Stimulated activated CD8-positive, alpha-beta memory T cell treated with anti-CD3 and anti-CD28 coated beads, Interleukin-2, amount 100 ng/mL, for 48 hours (primary cell): ENCODE results near the gene DNAJC5G.

Experiments used
- DNase-seq, 2 donors: peaks; one replicate each; pipeline ENCODE4 v3.0.0-alpha.2; 2020; ENCODE audit warnings: low read depth in 2 of 2

Gene DNAJC5G, protein sequence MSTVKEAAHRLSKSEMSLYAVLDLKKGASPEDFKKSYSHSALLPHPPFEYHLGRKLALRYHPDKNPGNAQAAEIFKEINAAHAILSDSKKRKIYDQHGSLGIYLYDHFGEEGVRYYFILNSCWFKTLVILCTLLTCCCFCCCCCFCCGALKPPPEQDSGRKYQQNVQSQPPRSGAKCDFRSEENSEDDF

DNA sequence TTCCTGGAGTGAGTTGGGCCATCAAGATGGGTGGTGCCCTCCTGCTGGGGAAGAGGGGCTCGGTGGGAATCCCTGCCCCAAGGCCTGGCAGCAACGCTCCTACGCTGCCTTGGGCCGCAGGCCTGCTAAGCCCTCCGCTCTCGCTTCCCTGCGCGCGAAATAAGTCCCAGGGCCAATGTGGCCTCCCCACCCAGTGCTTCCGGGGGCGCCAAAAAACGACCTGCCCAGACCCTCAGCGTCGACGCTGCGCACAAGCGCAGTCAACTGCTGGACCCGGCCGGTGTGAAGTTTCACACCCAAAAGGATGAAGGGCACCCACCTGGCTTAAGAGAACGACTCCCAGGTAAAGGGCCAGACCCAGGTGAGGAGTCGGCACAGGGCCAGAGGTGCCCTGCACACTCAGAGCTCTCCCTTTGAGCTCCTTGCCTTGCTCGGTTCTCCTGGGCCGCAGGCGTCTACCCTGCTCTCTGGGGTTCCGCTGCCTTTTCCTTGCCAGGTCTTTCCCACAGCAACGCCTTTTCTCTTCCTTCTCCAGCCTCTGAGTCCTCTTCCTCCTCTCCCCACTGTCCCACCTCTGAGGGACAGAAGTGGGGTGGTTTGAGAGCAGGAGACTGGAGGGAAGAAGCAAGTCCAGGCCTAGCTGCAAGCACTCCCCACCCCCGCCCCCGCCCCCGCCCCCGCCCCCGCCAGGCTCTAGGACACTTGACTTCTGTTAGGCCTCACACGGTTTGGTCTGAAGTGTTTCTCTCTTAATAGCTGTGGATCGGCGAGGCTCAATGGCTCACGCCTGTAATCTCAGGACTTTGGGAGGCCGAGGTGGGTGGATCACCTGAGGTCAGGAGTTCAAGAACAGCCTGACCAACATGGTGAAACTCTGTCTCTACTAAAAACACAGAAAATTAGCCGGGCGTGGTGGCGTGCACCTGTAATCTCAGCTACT, at the start of gene DNAJC5G:
Gene DNAJC5G (plus strand): TSS at position 223 of the 940 bp plus-strand sequence. CDS start 1,296 bp downstream, outside the sequence.
- no peak for DNase-seq

GRCh38 chr2:27225526-27225925, 49.7 kb upstream of the DNAJC5G start:
- no peak for DNase-seq

- no peak for DNase-seq
Observed at GRCh38 chr2:27227501-27227900, 47.7 kb upstream of the DNAJC5G start.

- no peak for DNase-seq
Observed at GRCh38 chr2:27231921-27232320, 43.3 kb upstream of the DNAJC5G start.

DNA sequence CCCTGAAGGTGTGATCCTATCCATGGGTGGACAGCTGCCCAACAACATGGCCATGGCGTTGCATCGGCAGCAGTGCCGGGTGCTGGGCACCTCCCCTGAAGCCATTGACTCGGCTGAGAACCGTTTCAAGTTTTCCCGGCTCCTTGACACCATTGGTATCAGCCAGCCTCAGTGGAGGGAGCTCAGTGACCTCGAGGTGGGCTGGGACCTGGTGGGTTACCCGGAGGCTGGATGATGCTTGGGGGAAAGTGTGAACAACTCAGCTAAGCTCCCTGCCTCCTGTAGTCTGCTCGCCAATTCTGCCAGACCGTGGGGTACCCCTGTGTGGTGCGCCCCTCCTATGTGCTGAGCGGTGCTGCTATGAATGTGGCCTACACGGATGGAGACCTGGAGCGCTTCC, 41.9 kb upstream of the DNAJC5G start:
- DNase-seq = no peak

DNA sequence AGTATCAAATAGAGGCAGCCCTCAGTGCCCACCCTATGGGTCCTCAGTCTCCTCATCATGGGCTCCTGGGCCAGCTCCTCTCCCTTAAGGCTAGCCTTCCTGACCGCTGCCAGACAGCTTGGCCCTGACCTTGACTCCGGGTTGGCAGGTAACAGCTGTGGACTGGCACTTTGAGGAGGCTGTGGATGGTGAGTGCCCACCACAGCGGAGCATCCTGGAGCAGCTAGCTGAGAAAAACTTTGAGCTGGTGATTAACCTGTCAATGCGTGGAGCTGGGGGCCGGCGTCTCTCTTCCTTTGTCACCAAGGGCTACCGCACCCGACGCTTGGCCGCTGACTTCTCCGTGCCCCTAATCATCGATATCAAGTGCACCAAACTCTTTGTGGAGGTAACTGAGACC, 39.1 kb upstream of the DNAJC5G start:
- no peak for DNase-seq

DNA sequence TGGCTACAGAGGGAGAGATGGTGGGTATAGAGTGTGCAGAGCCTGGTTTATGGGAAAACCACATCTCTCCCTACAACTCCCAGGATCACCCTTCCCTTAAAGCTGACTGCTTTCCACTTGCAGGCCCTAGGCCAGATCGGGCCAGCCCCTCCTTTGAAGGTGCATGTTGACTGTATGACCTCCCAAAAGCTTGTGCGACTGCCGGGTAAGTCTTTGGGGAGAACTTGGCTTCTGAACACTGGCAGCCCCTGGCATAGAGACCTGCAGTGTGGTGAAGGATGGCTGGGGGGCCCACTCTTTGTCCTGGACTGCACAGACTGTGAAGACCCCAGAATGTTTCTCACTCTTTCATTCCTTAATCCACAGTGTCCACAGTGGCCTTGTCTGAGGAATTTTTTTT, 38.6 kb upstream of the DNAJC5G start:
- no peak for DNase-seq

GRCh38 chr2:27237341-27237945, 37.8 kb upstream of the DNAJC5G start:
- DNase-seq = no peak

GRCh38 chr2:27238976-27239375, 36.3 kb upstream of the DNAJC5G start:
- no peak for DNase-seq

- DNase-seq = no peak
Observed at GRCh38 chr2:27240406-27240805, 34.8 kb upstream of the DNAJC5G start.

- no peak for DNase-seq
Observed at GRCh38 chr2:27241761-27242613, 33.2 kb upstream of the DNAJC5G start.

- DNase-seq = no peak
Observed at GRCh38 chr2:27242614-27242951, 32.6 kb upstream of the DNAJC5G start.

DNA sequence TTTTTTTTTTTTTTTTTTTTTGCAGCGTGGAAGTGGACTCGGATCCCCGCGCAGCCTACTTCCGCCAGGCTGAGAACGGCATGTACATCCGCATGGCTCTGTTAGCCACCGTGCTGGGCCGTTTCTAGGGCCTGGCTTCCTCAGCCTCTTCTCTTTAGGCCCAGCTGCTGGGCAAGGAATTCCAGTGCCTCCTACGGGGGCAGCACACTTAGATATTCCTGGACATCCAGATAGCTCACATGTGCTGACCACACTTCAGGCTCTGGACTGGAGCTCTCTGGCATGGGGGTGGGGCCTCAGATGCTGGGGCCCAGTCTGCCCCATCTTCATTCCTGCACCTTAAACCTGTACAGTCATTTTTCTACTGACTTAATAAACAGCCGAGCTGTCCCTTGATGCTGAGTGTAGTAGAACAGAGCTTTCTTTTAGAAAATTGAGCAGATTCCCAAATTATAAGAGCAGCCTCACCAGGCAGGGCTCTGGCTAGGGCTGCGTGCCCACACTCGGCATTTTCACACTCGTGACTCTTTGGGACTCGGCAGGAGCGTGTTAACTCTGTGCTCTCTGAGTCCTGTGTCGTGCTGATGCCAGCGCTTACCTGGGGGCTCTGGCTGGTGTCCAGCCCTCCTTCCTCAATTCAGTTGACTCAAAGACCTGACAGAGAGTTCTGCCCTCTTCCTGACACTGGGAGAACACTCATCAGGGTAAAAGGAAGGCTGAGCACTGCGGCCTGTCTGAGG, 31.7 kb upstream of the DNAJC5G start:
- DNase-seq = no peak

DNA sequence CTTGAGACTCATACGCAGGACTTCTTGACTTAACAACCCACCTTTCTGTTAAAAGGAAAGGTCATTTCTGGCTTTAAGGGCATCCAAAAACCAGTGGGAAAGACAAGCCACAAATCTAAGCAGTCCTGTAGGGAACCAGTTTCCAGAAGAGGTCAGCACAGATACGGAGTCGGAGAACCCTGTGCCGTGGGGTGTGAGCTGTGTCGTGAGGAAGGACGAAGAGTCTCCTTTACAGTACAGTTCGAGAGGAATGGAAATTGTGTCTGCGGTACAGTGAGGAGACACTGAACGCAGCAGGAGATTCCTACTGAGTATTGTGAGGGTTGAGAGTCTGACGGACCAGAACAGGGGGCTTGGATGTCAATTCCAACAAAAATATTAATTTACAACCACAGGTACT, 30.1 kb upstream of the DNAJC5G start:
- no peak for DNase-seq

GRCh38 chr2:27245626-27246025, 29.6 kb upstream of the DNAJC5G start:
- no peak for DNase-seq

DNA sequence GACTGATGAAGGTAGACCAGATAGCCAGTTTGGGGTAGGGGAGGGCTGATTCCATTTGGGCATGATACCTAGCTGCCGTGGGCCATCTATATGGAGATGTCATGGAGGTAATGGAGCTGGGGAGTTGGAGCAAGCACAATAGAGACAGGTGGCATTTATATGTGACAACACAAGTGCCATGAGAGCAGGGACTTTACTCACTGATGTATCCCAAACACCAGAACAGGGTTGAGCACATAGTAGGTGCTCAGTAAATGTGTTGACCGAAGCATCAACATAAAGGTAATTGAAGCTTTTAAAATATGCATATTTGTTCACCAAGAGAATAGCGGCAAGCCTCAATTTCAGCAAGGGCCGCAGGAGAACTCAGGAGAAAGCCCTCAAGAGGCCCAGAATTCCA, 27.3 kb upstream of the DNAJC5G start:
- DNase-seq = no peak

DNA sequence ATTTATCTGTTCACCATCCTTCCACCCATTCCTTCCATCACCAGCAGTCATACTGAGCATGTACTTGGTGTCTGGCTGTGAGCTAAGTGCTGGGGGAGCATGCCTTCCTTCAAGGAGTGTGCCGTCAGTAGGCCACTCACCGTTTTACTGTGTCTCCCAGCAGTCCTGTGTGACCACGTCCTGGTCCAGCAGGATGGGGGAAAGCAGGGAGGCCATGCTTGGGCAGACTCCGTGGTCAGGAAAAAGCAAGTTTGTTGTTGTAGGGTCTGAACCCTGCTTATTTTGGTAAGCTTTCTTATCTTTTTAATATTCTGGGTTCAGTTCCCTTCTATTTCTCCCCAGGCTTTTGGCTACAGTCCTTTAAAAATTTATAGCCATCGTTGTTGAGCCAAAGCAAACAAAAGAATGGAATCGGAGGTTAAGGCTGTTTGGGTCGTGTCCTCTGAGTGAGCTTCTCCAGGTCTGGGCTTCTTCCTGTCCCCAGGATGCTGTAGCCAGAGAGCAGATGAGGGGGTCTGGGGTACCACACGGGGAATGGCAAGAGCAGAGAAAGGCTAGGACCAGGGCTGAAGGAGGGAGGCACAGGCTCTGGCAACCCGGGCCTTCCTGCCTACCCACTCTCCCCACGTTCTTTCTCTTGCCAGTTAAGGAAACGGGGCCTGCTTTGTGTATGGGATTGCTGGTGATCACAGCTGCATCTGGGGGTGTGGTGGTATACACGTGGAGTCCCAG, 25.9 kb upstream of the DNAJC5G start:
- DNase-seq = no peak

DNA sequence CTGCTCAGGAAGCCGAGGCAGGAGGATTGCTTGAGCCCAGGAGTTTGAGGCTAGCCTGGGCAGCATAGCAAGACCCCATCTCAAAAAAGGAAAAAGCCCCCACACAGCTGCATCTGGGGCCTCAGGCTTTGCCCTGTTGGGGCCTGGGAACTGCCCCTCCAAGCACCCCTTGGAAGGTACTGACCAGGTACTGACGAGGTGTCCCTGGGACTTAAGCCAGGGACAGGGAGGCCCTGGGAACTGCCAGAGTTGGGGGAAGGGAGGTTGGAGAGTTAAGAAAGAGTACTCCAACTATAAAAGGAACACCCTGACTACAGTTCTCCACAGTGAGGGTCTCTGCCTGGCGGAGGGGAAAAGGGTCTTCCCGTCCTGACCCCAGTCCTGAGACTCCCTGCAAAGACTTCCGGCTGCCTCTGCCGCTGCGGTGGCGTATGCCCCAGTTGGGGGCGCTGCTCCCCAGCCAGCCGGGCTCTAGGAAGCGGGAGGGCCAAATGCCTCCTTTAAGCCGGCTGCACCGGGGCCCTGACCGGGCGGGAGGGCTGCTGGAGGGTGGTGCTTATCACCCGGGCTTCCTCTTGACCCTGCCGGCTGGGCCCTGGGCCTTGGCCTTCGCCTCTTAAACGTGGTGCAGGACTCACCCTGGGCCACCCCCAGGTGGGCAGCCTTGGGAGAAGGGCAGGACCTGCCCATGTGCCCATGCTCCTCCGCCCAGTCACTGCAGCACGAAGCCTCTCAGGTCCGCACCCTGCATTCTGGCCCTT, 25.2 kb upstream of the DNAJC5G start:
- DNase-seq = peak; percentile 41 to 52

GRCh38 chr2:27250652-27251379, 24.4 kb upstream of the DNAJC5G start:
- DNase-seq = no peak
